ENCODE measurements around the gene PDLIM5. TPM values are rescaled to one million over a fixed set of nuclear protein-coding genes. Genes with fewer than 3 reads are reported as not detected.

PDLIM5 gene
- total RNA-seq, 1 donor from 2014 or later: 137 TPM

GRCh38 chr4:94479358-94480141 is 27.8 kb downstream of the PDLIM5 start:
- Histone ChIP-seq H3K4me1 (peaks cover 25% of the 10 kb centered on the region), H3K27me3 (no peaks in the 10 kb centered on the region), H3K27ac (no peak overlapping the region), H3K4me3 (no peak overlapping the region), H3K9me3 (no peaks in the 10 kb centered on the region), H3K36me3 (no peaks in the 10 kb centered on the region)
- DNase-seq (ENCODE audit: extremely low spot score in 2 of 2): no peak
- TF ChIP-seq CTCF (IDR thresholded peaks at IDR 0.05) (no peak), POLR2A (IDR thresholded peaks at IDR 0.05) (no peak), POLR2AphosphoS5 (IDR thresholded peaks at IDR 0.05; ENCODE audit: insufficient read depth in 1 of 2, low read depth in 1 of 2) (no peak)
- intact Hi-C loops (cut with DNase I): no loop called here

- H3K27me3 ChIP-seq: no peaks in the 10 kb centered on the region
- no peak for TF ChIP-seq CTCF (IDR thresholded peaks at IDR 0.05)
- no peak for TF ChIP-seq POLR2A (IDR thresholded peaks at IDR 0.05)
- no peak for TF ChIP-seq POLR2AphosphoS5 (IDR thresholded peaks at IDR 0.05; ENCODE audit: insufficient read depth in 1 of 2, low read depth in 1 of 2)
- DNase-seq (ENCODE audit: extremely low spot score in 2 of 2): no peak
- no peaks in the 10 kb centered on the region for H3K36me3 ChIP-seq
- intact Hi-C loops (cut with DNase I): no loop called here
- H3K4me1 ChIP-seq: peaks cover 25% of the 10 kb centered on the region
- no peak overlapping the region for H3K4me3 ChIP-seq
- no peaks in the 10 kb centered on the region for H3K9me3 ChIP-seq
- no peak overlapping the region for H3K27ac ChIP-seq
Observed at GRCh38 chr4:94480362-94480951, 28.7 kb downstream of the PDLIM5 start.

- Histone ChIP-seq H3K4me3 (no peak overlapping the region), H3K27ac (no peak overlapping the region), H3K27me3 (no peaks in the 10 kb centered on the region), H3K4me1 (peaks cover 16% of the 10 kb centered on the region), H3K9me3 (no peaks in the 10 kb centered on the region), H3K36me3 (no peaks in the 10 kb centered on the region)
- TF ChIP-seq CTCF (IDR thresholded peaks at IDR 0.05) (no peak), POLR2AphosphoS5 (IDR thresholded peaks at IDR 0.05; ENCODE audit: insufficient read depth in 1 of 2, low read depth in 1 of 2) (no peak), POLR2A (IDR thresholded peaks at IDR 0.05) (no peak)
- no peak for DNase-seq (ENCODE audit: extremely low spot score in 2 of 2)
- intact Hi-C loops (cut with DNase I): no loop called here
Observed at GRCh38 chr4:94483895-94484294, 32.2 kb downstream of the PDLIM5 start.

GRCh38 chr4:94484818-94485217 is 33.1 kb downstream of the PDLIM5 start:
- H3K9me3 ChIP-seq: no peaks in the 10 kb centered on the region
- no peak for DNase-seq (ENCODE audit: extremely low spot score in 2 of 2)
- H3K27ac ChIP-seq: no peak overlapping the region
- TF ChIP-seq POLR2A (IDR thresholded peaks at IDR 0.05): no peak
- TF ChIP-seq CTCF (IDR thresholded peaks at IDR 0.05): no peak
- no peak for TF ChIP-seq POLR2AphosphoS5 (IDR thresholded peaks at IDR 0.05; ENCODE audit: insufficient read depth in 1 of 2, low read depth in 1 of 2)
- peaks cover 17% of the 10 kb centered on the region for H3K4me1 ChIP-seq
- intact Hi-C loops (cut with DNase I): no loop called here
- H3K4me3 ChIP-seq: no peak overlapping the region
- H3K27me3 ChIP-seq: no peaks in the 10 kb centered on the region
- no peaks in the 10 kb centered on the region for H3K36me3 ChIP-seq

- intact Hi-C loops (cut with DNase I): no loop called here
- Histone ChIP-seq H3K9me3 (no peaks in the 10 kb centered on the region), H3K4me1 (peaks cover 17% of the 10 kb centered on the region), H3K36me3 (no peaks in the 10 kb centered on the region), H3K27ac (no peak overlapping the region), H3K4me3 (no peak overlapping the region), H3K27me3 (no peaks in the 10 kb centered on the region)
- DNase-seq (ENCODE audit: extremely low spot score in 2 of 2): no peak
- TF ChIP-seq POLR2A (IDR thresholded peaks at IDR 0.05) (no peak), CTCF (IDR thresholded peaks at IDR 0.05) (no peak), POLR2AphosphoS5 (IDR thresholded peaks at IDR 0.05; ENCODE audit: insufficient read depth in 1 of 2, low read depth in 1 of 2) (no peak)
Observed at GRCh38 chr4:94486372-94486801, 34.6 kb downstream of the PDLIM5 start.

All from vagina (tissue), 2 donors.